Hepatocyte (in vitro differentiated cells): ENCODE data around the gene PARG. TPM values are rescaled to one million over a fixed set of nuclear protein-coding genes. Genes with fewer than 3 reads are reported as not detected.
"Not testable (repeated sequence)": the region's sequence is repeated elsewhere in the genome, so short reads cannot be mapped to it uniquely, and the experiment has no call there.

Experiments
- DNase-seq: peaks from one replicate; pipeline ENCODE4 v3.0.0-alpha.2; 2016; ENCODE audit warnings: low spot score
- H2AFZ ChIP-seq: fragments of 200-600 bp; sonication (generic); 2 replicates; pipeline ENCODE4 v1.6.0; 2016; ENCODE audit warnings: antibody characterized with exemption, mild to moderate bottlenecking
- H3K27ac ChIP-seq: fragments of 200-600 bp; sonication (generic); 2 replicates; pipeline ENCODE4 v1.5.1; 2016; ENCODE audit warnings: mild to moderate bottlenecking
- H3K27me3 ChIP-seq: fragments of 200-600 bp; sonication (generic); 2 replicates; pipeline ENCODE4 v1.6.1; 2016
- H3K36me3 ChIP-seq: fragments of 200-600 bp; sonication (generic); replicated peaks from 2 replicates; pipeline ENCODE4 v1.5.1; 2016; ENCODE audit warnings: low read depth; ENCODE audit not compliant: insufficient read depth
- H3K4me1 ChIP-seq: fragments of 200-600 bp; sonication (generic); 2 replicates; pipeline ENCODE4 v1.5.1; 2016; ENCODE audit warnings: mild to moderate bottlenecking, moderate library complexity; ENCODE audit not compliant: insufficient read depth
- H3K4me2 ChIP-seq: fragments of 200-600 bp; sonication (generic); 2 replicates; pipeline ENCODE4 v1.6.0; 2016
- H3K4me3 ChIP-seq: fragments of 200-600 bp; sonication (generic); 2 replicates; pipeline ENCODE4 v1.5.1; 2016; ENCODE audit warnings: mild to moderate bottlenecking
- H3K79me2 ChIP-seq: fragments of 200-600 bp; sonication (generic); 2 replicates; pipeline ENCODE4 v1.6.0; 2017; ENCODE audit warnings: mild to moderate bottlenecking
- H3K9me2 ChIP-seq: fragments of 200-600 bp; sonication (generic); replicated peaks from 2 replicates; pipeline ENCODE4 v1.6.0; 2017; ENCODE audit warnings: mild to moderate bottlenecking; ENCODE audit not compliant: insufficient read depth
- H3K9me3 ChIP-seq: fragments of 200-600 bp; sonication (generic); 2 replicates; pipeline ENCODE4 v1.5.1; 2016; ENCODE audit warnings: low read depth, mild to moderate bottlenecking
- H4K20me1 ChIP-seq: fragments of 200-600 bp; sonication (generic); 2 replicates; pipeline ENCODE4 v1.6.0; 2016; ENCODE audit warnings: mild to moderate bottlenecking; ENCODE audit not compliant: insufficient read depth, poor library complexity, severe bottlenecking
- EZH2 ChIP-seq: fragments of 200-600 bp; sonication (generic); IDR thresholded peaks from 2 replicates; pipeline ENCODE4 v1.6.1; 2016; ENCODE audit warnings: antibody characterized with exemption, mild to moderate bottlenecking, borderline replicate concordance
- EZH2phosphoT487 ChIP-seq: fragments of 200-600 bp; sonication (generic); IDR thresholded peaks from one replicate; pipeline ENCODE4 v1.6.1; 2018; ENCODE audit warnings: antibody characterized with exemption, mild to moderate bottlenecking, low read depth, moderate library complexity; ENCODE audit not compliant: unreplicated experiment, severe bottlenecking
- WGBS: methylation state at CpG from one replicate; pipeline ENCODE4 v1.1.6; 2016; ENCODE audit warnings: low lambda C conversion rate; ENCODE audit errors: missing lambda C conversion rate; 5-methylcytosine and 5-hydroxymethylcytosine counted together
- polyA plus RNA-seq: library from polyadenylated mRNA; unstranded; fragments of >200 nt; fragmentation: Nextera tagmentation; extraction: Ambion mirVana; gene quantifications from 2 replicates; pipeline ENCODE4 v1.2.1, GENCODE V29; 2016
- total RNA-seq: library from RNA; depleted of rRNA; stranded (reverse); fragments of >200 nt; gene quantifications from 2 replicates; pipeline ENCODE4 v1.2.3, GENCODE V29; 2014
- TF ChIP-seq, protein P1 (sequence below): fragments of 200-600 bp; sonication (generic); IDR thresholded peaks from 2 replicates; pipeline ENCODE4 v1.5.1; 2016; ENCODE audit warnings: antibody characterized with exemption, mild to moderate bottlenecking; ENCODE audit not compliant: poor library complexity

Gene PARG
- total and polyA plus RNA-seq, 2 experiments from 2014 or later: 20.4 to 33.3 TPM

GRCh38 chr10:49858697-49859382, 83.0 kb downstream of the PARG start:
- not testable (repeated sequence) for H3K36me3 ChIP-seq, H4K20me1 ChIP-seq, H3K27ac ChIP-seq, H3K27me3 ChIP-seq, H3K9me3 ChIP-seq, DNase-seq, H2AFZ ChIP-seq, H3K9me2 ChIP-seq, H3K4me3 ChIP-seq, H3K4me2 ChIP-seq, H3K4me1 ChIP-seq, H3K79me2 ChIP-seq
- WGBS: 88% methylated on average over 1 of the region's 1 CpG

DNA sequence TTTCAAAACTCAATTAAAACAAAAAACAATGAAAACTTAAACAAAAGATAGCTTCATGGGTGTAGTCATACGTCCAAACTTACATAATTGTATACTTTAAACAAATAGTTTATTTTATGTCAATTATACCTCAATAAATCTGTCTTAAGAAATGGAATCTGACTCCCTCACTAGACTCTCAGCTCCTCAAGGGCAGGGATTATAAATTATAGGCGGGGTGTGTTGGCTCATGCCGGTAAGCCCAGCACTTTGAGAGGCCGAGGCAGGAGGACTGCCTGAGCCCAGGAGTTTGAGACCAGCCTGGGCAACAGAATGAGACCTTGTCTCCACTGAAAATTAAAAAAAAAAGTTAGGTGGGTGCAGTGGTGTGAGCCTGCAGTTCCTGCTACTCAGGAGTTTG, 92.3 kb downstream of the PARG start:
- not testable (repeated sequence) for H3K4me1 ChIP-seq, H3K36me3 ChIP-seq, H3K9me3 ChIP-seq, H3K27me3 ChIP-seq, H3K9me2 ChIP-seq, H3K4me2 ChIP-seq, DNase-seq, H2AFZ ChIP-seq, H3K79me2 ChIP-seq, H3K4me3 ChIP-seq, H3K27ac ChIP-seq, H4K20me1 ChIP-seq
- WGBS: 63% methylated on average over 4 of the region's 4 CpGs

- no peaks in the 10 kb centered on the region for H4K20me1 ChIP-seq
- WGBS: 87% methylated on average over 7 of the region's 7 CpGs
- H3K4me2 ChIP-seq: peak overlapping the region; percentile 10
- H3K27ac ChIP-seq: peak overlapping the region; percentile 0
- H3K4me1 ChIP-seq: peaks cover 3% of the 10 kb centered on the region
- no peaks in the 10 kb centered on the region for H3K9me2 ChIP-seq
- no peaks in the 10 kb centered on the region for H3K36me3 ChIP-seq
- H3K9me3 ChIP-seq: no peaks in the 10 kb centered on the region
- H3K79me2 ChIP-seq: no peaks in the 10 kb centered on the region
- no peak for DNase-seq
- no peaks in the 10 kb centered on the region for H3K27me3 ChIP-seq
- H2AFZ ChIP-seq: no peak overlapping the region
- no peak for TF ChIP-seq EZH2phosphoT487
- TF ChIP-seq, protein P1, sequence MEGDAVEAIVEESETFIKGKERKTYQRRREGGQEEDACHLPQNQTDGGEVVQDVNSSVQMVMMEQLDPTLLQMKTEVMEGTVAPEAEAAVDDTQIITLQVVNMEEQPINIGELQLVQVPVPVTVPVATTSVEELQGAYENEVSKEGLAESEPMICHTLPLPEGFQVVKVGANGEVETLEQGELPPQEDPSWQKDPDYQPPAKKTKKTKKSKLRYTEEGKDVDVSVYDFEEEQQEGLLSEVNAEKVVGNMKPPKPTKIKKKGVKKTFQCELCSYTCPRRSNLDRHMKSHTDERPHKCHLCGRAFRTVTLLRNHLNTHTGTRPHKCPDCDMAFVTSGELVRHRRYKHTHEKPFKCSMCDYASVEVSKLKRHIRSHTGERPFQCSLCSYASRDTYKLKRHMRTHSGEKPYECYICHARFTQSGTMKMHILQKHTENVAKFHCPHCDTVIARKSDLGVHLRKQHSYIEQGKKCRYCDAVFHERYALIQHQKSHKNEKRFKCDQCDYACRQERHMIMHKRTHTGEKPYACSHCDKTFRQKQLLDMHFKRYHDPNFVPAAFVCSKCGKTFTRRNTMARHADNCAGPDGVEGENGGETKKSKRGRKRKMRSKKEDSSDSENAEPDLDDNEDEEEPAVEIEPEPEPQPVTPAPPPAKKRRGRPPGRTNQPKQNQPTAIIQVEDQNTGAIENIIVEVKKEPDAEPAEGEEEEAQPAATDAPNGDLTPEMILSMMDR: no peak
- no peak for TF ChIP-seq EZH2
- H3K4me3 ChIP-seq: no peak overlapping the region
These were observed 96.8 kb downstream of the PARG start for GRCh38 chr10:49844775-49845595.

DNA sequence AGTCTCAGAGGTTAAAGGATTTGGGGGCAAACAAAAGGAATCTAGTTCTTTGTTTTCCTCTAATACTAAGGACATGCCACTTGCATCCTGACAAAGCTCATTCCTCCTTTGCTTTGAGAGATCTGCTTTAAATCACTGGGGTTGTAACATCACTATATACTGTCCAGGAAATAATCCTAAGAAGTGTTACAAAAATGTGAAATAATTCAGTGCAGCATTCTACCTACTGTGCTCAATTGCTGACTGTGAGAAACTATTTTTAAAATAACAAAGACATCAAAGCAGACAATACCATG, 99.5 kb downstream of the PARG start:
- H3K4me2 ChIP-seq, H3K9me3 ChIP-seq, H4K20me1 ChIP-seq, DNase-seq, H3K9me2 ChIP-seq, H3K79me2 ChIP-seq, H3K36me3 ChIP-seq, H3K27me3 ChIP-seq, H3K27ac ChIP-seq, H2AFZ ChIP-seq, H3K4me3 ChIP-seq: not testable (repeated sequence)
- peaks cover 10% of the 10 kb centered on the region for H3K4me1 ChIP-seq

DNA sequence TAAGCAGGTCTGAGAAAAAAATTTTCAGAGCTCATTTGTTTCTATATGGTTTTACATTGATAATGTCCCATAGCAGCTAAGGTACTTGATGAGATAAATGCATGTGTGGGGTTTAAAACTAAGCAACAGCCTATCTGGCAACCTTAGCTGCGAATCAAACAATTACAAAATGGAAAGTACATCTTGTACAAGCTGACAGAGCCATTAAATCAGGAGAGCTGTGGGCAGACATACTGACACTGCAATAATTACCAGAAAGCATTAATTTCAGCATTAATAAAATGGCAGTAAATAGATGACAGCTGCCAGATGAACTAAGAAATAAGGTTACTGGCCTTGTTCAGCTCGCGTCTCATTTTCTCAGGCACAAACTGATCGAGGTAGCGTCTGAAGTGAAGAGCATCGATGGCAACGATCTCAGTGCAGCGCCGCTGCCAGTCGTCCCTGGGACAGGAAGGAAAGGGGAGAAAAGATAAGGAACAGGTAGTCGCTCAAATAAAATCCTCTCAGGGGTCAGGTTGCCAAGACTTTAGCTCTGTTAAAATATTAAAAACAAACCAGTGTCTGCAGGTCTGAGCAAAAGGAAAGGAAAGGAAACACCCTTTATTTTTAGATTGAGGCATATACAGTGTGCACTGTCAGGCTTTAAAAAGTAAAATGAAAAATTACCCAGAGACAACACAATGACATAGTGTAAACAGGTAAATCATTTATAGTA, 100.1 kb downstream of the PARG start:
- Histone ChIP-seq H3K4me1 (peaks cover 11% of the 10 kb centered on the region), H3K4me2 (no peak overlapping the region), H3K9me2 (no peaks in the 10 kb centered on the region), H3K27ac (no peak overlapping the region), H3K27me3 (no peaks in the 10 kb centered on the region), H3K4me3 (no peak overlapping the region), H3K36me3 (no peaks in the 10 kb centered on the region), H4K20me1 (no peaks in the 10 kb centered on the region), H3K9me3 (no peaks in the 10 kb centered on the region), H3K79me2 (no peaks in the 10 kb centered on the region), H2AFZ (no peak overlapping the region)
- TF ChIP-seq, protein P1: no peak
- TF ChIP-seq EZH2 (no peak), EZH2phosphoT487 (no peak)
- no peak for DNase-seq
- 73% methylated on average over 11 of the region's 11 CpGs for WGBS
